ENCODE results near the gene DOK3.
A peak's percentile ranks its signal among the peaks of the same experiment; 100 is the strongest.

Gene DOK3

GRCh38 chr5:177455036-177455660 lies 54.5 kb downstream of the DOK3 start:
- DNase-seq (ENCODE audit: low read depth), result peak; percentile 49
- peak overlapping the region; percentile 27 for H3K4me3 ChIP-seq (ENCODE audit: control insufficient read depth, low read depth, low read length)
- no peak for TF ChIP-seq CTCF (conservative IDR thresholded peaks at IDR 0.05; ENCODE audit: control insufficient read depth, insufficient read depth, low read depth, low read length)

GRCh38 chr5:177454397-177455035 lies 55.1 kb downstream of the DOK3 start:
- peak; percentile 42 for TF ChIP-seq CTCF (conservative IDR thresholded peaks at IDR 0.05; ENCODE audit: control insufficient read depth, insufficient read depth, low read depth, low read length)
- DNase-seq (ENCODE audit: low read depth), result peak; percentile 84
- H3K4me3 ChIP-seq (ENCODE audit: control insufficient read depth, low read depth, low read length), result peak overlapping the region; percentile 27

GRCh38 chr5:177453852-177454396 lies 55.7 kb downstream of the DOK3 start:
- no peak for DNase-seq (ENCODE audit: low read depth)
- no peak overlapping the region for H3K4me3 ChIP-seq (ENCODE audit: control insufficient read depth, low read depth, low read length)
- TF ChIP-seq CTCF (conservative IDR thresholded peaks at IDR 0.05; ENCODE audit: control insufficient read depth, insufficient read depth, low read depth, low read length), result no peak

- TF ChIP-seq CTCF (conservative IDR thresholded peaks at IDR 0.05; ENCODE audit: control insufficient read depth, insufficient read depth, low read depth, low read length), result no peak
- no peak overlapping the region for H3K4me3 ChIP-seq (ENCODE audit: control insufficient read depth, low read depth, low read length)
- DNase-seq (ENCODE audit: low read depth), result no peak
Observed at GRCh38 chr5:177452688-177453638, 56.7 kb downstream of the DOK3 start.

Measured in fibroblast of mammary gland (primary cell).